ENCODE measurements around the gene LGSN.
"Not testable (repeated sequence)": the region's sequence is repeated elsewhere in the genome, so short reads cannot be mapped to it uniquely, and the experiment has no call there.

Gene LGSN

GRCh38 chr6:63230511-63230910 lies 89.3 kb downstream of the LGSN start:
- not testable (repeated sequence) for DNase-seq

DNA sequence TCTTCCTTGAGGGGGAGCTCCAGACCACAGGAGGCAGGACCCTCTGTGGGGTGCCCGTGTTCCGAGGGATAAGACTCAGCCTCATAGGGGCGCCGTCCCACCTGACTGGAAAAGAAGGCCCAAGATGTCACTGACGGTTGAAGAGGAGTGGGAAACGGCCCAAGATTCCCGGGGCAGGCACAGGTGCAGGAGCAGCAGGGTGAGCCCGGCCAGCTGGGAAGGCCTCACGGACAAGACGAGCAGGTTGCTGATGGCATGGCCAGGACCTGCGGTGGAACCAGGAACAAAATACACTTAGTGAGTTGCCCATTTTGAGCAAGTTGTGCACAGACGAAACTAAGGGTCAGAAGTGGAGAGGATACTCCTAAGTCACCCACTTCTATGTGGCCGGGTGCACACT lies 89.8 kb downstream of the LGSN start:
- DNase-seq: not testable (repeated sequence)

- DNase-seq: not testable (repeated sequence)
Observed at GRCh38 chr6:63227928-63228894, 91.6 kb downstream of the LGSN start.

DNA sequence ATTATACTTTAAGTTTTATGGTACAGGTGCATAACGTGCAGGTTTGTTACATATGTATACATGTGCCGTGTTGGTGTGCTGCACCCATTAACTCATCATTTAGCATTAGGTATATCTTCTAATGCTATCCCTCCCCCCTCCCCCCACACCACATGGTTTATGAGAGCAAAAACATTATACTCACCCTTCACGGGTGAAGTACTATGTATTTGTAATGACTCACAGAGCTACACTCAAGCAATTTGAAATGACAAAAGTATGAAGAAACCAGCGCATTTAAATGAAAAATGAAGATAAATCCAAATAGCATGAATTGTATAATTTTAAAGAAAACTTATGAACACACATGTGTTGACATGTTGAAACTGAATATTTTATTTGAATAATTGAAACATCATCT lies 93.8 kb downstream of the LGSN start:
- not testable (repeated sequence) for DNase-seq

Data from right hindlimb (tissue), 1 donor.